Liver (tissue), 9 donors: ENCODE data around the gene SLC35C1. TPM values are rescaled to one million over a fixed set of nuclear protein-coding genes. Genes with fewer than 3 reads are reported as not detected.

Experiments
- DNase-seq: peaks from one replicate; pipeline ENCODE4 v3.0.0-alpha.2; 2017; ENCODE audit warnings: low spot score
- H3K27ac ChIP-seq, 2 donors: one replicate each; pipeline ENCODE4 v1.7.0; 2013; ENCODE audit warnings: inconsistent platforms in 2 of 2, low read length in 2 of 2, control low read depth in 1 of 2, low read depth in 1 of 2, mild to moderate bottlenecking in 1 of 2
- H3K27me3 ChIP-seq, 4 donors: one replicate each; pipeline versions ENCODE4 v1.6.1 to v1.7.0; 2013; ENCODE audit warnings: low read length in 3 of 4, inconsistent platforms in 1 of 4, mild to moderate bottlenecking in 1 of 4, moderate library complexity in 1 of 4; ENCODE audit not compliant: control insufficient read depth in 4 of 4, insufficient read depth in 4 of 4
- H3K36me3 ChIP-seq, 4 donors: one replicate each; pipeline versions ENCODE4 v1.6.1 to v1.7.0; 2013; ENCODE audit warnings: low read length in 3 of 4, mild to moderate bottlenecking in 3 of 4, low read depth in 1 of 4, moderate library complexity in 1 of 4; ENCODE audit not compliant: control insufficient read depth in 4 of 4, insufficient read depth in 3 of 4
- H3K4me1 ChIP-seq, 4 donors: one replicate each; pipeline versions ENCODE4 v1.6.1 to v1.7.0; 2013; ENCODE audit warnings: low read length in 3 of 4, mild to moderate bottlenecking in 3 of 4, moderate library complexity in 1 of 4; ENCODE audit not compliant: control insufficient read depth in 4 of 4, insufficient read depth in 4 of 4
- H3K4me3 ChIP-seq, 3 donors: one replicate each; pipeline versions ENCODE4 v1.6.1 to v1.7.0; 2013; ENCODE audit warnings: low read length in 3 of 3, control low read depth in 1 of 3, low read depth in 1 of 3, mild to moderate bottlenecking in 1 of 3
- H3K9ac ChIP-seq, 2 donors: one replicate each; pipeline ENCODE4 v1.7.0; 2013; ENCODE audit warnings: low read length in 2 of 2, mild to moderate bottlenecking in 2 of 2, moderate library complexity in 2 of 2, control low read depth in 1 of 2, low read depth in 1 of 2
- H3K9me3 ChIP-seq, 4 donors: one replicate each; pipeline versions ENCODE4 v1.6.1 to v1.7.0; 2013; ENCODE audit warnings: low read length in 3 of 4; ENCODE audit not compliant: control insufficient read depth in 4 of 4
- EGR1 ChIP-seq, 2 donors: IDR thresholded peaks; 2 replicates each; pipeline ENCODE4 v1.6.1; 2016 to 2018; ENCODE audit warnings: antibody characterized with exemption in 2 of 2, low read depth in 2 of 2
- FOXA1 ChIP-seq: IDR thresholded peaks from 2 replicates; pipeline ENCODE4 v1.6.1; 2016; ENCODE audit warnings: antibody characterized with exemption
- FOXA2 ChIP-seq: IDR thresholded peaks from 2 replicates; pipeline ENCODE4 v1.6.1; 2016; ENCODE audit warnings: antibody characterized with exemption
- GABPA ChIP-seq, 2 donors: IDR thresholded peaks in 1 of 2; conservative IDR thresholded peaks in 1 of 2; 2 replicates each; pipeline ENCODE4 v1.6.1; 2016; ENCODE audit warnings: antibody characterized with exemption in 2 of 2, mild to moderate bottlenecking in 1 of 2, moderate library complexity in 1 of 2
- HNF4A ChIP-seq, 2 donors: conservative IDR thresholded peaks; 2 replicates each; pipeline ENCODE4 v1.6.1; 2016; ENCODE audit warnings: antibody characterized with exemption in 2 of 2, mild to moderate bottlenecking in 2 of 2
- JUND ChIP-seq, 2 donors: IDR thresholded peaks; 2 replicates each; pipeline ENCODE4 v1.6.1; 2016; ENCODE audit warnings: antibody characterized with exemption in 2 of 2
- MAX ChIP-seq: IDR thresholded peaks from 2 replicates; pipeline ENCODE4 v1.6.1; 2016; ENCODE audit warnings: antibody characterized with exemption
- NR2F2 ChIP-seq: IDR thresholded peaks from 2 replicates; pipeline ENCODE4 v1.6.1; 2016; ENCODE audit warnings: antibody characterized with exemption
- RAD21 ChIP-seq, 2 donors: IDR thresholded peaks; 2 replicates each; pipeline ENCODE4 v1.6.1; 2016; ENCODE audit warnings: antibody characterized with exemption in 2 of 2, mild to moderate bottlenecking in 2 of 2
- RXRA ChIP-seq, 2 donors: IDR thresholded peaks; 2 replicates each; pipeline ENCODE4 v1.6.1; 2017 to 2018; ENCODE audit warnings: antibody characterized with exemption in 2 of 2, mild to moderate bottlenecking in 1 of 2
- SP1 ChIP-seq: IDR thresholded peaks from 2 replicates; pipeline ENCODE4 v1.6.1; 2018; ENCODE audit warnings: antibody characterized with exemption, mild to moderate bottlenecking
- TAF1 ChIP-seq: conservative IDR thresholded peaks from 2 replicates; pipeline ENCODE4 v1.6.1; 2016; ENCODE audit warnings: antibody characterized with exemption, mild to moderate bottlenecking
- YY1 ChIP-seq: IDR thresholded peaks from 2 replicates; pipeline ENCODE4 v1.6.1; 2016; ENCODE audit warnings: antibody characterized with exemption, mild to moderate bottlenecking
- ZBTB33 ChIP-seq: IDR thresholded peaks from 2 replicates; pipeline ENCODE4 v1.6.1; 2016; ENCODE audit warnings: antibody characterized with exemption
- WGBS: extraction: QIAGEN DNeasy Blood & Tissue Kit; methylation state at CpG from one replicate; pipeline ENCODE4 v1.1.7; 2013; 5-methylcytosine and 5-hydroxymethylcytosine counted together
- polyA plus RNA-seq, 2 donors: library from polyadenylated mRNA; stranded (reverse) in 1 of 2; unstranded in 1 of 2; fragments of 200-250 nt in 1 of 2; fragments of >200 nt in 1 of 2; fragmentation: Nextera tagmentation in 1 of 2; extraction: Ambion mirVana in 1 of 2; gene quantifications; one replicate each; pipeline versions ENCODE4 v1.2.1 to v1.2.3, GENCODE V29; 2013 to 2015
- total RNA-seq, 2 donors: library from RNA; depleted of rRNA; stranded (reverse); fragments of >200 nt; gene quantifications; one replicate each; pipeline ENCODE4 v1.2.3, GENCODE V29; 2014
- TF ChIP-seq, protein P1 (sequence below): fragments of 150-350 bp; IDR thresholded peaks from 2 replicates; pipeline ENCODE4 v1.5.1; 2017; ENCODE audit warnings: improper control_type of control experiment, low read depth, low read length; ENCODE audit not compliant: missing input control
- TF ChIP-seq, protein P2 (sequence below): IDR thresholded peaks from 2 replicates; pipeline ENCODE4 v1.6.1; 2016; ENCODE audit warnings: antibody characterized with exemption, mild to moderate bottlenecking
- donor health status: healthy.
- donor health status: healthy.
- donor health status: healthy.
- donor health status: healthy.
- donor health status: healthy.

SLC35C1 gene
- total and polyA plus RNA-seq, 4 donors = 2.5 to 82.0 (median 46.1) TPM

- no peak for TF ChIP-seq ZBTB33
- TF ChIP-seq YY1 = no peak
- no peak for TF ChIP-seq HNF4A (conservative IDR thresholded peaks at IDR 0.05)
- no peak for TF ChIP-seq JUND (IDR thresholded peaks at IDR 0.05)
- TF ChIP-seq FOXA1 = no peak
- no peak for TF ChIP-seq EGR1 (IDR thresholded peaks at IDR 0.05; ENCODE audit: low read depth in 2 of 2)
Measured at GRCh38 chr11:45769960-45770359, 35.0 kb upstream of the SLC35C1 start (continued).

- TF ChIP-seq RXRA (IDR thresholded peaks at IDR 0.05) (peak in 1 of 2 donors; percentile 30), MAX (no peak), NR2F2 (peak; percentile 46), RAD21 (IDR thresholded peaks at IDR 0.05) (peak; percentile 72 to 88), SP1 (no peak)
- TF ChIP-seq, protein P1, sequence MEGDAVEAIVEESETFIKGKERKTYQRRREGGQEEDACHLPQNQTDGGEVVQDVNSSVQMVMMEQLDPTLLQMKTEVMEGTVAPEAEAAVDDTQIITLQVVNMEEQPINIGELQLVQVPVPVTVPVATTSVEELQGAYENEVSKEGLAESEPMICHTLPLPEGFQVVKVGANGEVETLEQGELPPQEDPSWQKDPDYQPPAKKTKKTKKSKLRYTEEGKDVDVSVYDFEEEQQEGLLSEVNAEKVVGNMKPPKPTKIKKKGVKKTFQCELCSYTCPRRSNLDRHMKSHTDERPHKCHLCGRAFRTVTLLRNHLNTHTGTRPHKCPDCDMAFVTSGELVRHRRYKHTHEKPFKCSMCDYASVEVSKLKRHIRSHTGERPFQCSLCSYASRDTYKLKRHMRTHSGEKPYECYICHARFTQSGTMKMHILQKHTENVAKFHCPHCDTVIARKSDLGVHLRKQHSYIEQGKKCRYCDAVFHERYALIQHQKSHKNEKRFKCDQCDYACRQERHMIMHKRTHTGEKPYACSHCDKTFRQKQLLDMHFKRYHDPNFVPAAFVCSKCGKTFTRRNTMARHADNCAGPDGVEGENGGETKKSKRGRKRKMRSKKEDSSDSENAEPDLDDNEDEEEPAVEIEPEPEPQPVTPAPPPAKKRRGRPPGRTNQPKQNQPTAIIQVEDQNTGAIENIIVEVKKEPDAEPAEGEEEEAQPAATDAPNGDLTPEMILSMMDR = peak; percentile 92
Measured at GRCh38 chr11:45771193-45771565, 33.8 kb upstream of the SLC35C1 start.

DNA sequence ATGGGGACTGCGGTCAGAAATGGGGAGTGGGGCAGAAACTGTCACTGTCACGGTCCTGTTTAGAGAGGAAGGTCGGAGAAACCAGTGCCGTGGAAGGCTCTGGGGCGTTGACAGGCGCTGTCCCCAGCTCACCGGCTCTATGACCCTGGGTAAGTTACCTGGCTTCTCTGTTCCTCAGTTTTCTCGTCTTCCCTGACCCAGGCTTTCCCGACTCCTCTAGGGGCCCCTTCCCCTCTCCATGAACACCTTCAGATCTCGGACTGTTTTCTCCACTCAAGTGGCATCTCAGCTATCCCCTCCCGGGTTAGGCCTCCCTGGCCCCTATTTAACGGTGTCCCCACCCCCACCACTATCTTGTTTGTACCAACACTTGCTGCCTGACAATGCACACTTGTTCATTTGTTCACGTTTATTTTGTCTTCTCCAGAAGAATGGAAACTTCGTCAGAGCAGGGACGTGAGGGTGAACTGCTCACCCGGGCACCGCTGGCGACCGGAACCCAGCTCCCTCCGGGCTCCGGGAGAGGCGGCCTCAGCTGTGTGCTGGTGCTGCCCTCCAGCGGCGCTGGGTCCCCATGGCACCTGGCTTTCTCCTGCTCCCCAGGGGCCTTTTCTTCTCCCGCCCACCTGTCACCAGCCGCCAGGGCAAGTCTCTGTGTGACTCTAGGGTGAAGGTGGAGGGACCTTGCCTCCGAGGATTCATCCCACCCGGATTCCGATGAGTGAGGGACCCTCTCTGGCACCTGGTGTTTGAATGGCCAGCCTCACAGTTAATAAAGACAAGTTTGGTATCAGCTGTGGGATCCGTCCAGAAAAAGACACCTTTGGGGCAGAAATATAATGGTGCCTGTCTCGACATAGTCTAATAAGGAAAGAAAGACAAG, 33.1 kb upstream of the SLC35C1 start:
- TF ChIP-seq RAD21 (IDR thresholded peaks at IDR 0.05) = peak; percentile 87 to 90
- TF ChIP-seq GABPA (IDR thresholded peaks at IDR 0.05 in 1 of 2, conservative IDR thresholded peaks at IDR 0.05 in 1 of 2) = peak in 1 of 2 donors; percentile 26
- no peak for TF ChIP-seq FOXA2
- TF ChIP-seq TAF1 = peak; percentile 33
- TF ChIP-seq MAX = no peak
- peak; percentile 43 for TF ChIP-seq YY1
- TF ChIP-seq, protein P1 = peak; percentile 95
- TF ChIP-seq, protein P2, sequence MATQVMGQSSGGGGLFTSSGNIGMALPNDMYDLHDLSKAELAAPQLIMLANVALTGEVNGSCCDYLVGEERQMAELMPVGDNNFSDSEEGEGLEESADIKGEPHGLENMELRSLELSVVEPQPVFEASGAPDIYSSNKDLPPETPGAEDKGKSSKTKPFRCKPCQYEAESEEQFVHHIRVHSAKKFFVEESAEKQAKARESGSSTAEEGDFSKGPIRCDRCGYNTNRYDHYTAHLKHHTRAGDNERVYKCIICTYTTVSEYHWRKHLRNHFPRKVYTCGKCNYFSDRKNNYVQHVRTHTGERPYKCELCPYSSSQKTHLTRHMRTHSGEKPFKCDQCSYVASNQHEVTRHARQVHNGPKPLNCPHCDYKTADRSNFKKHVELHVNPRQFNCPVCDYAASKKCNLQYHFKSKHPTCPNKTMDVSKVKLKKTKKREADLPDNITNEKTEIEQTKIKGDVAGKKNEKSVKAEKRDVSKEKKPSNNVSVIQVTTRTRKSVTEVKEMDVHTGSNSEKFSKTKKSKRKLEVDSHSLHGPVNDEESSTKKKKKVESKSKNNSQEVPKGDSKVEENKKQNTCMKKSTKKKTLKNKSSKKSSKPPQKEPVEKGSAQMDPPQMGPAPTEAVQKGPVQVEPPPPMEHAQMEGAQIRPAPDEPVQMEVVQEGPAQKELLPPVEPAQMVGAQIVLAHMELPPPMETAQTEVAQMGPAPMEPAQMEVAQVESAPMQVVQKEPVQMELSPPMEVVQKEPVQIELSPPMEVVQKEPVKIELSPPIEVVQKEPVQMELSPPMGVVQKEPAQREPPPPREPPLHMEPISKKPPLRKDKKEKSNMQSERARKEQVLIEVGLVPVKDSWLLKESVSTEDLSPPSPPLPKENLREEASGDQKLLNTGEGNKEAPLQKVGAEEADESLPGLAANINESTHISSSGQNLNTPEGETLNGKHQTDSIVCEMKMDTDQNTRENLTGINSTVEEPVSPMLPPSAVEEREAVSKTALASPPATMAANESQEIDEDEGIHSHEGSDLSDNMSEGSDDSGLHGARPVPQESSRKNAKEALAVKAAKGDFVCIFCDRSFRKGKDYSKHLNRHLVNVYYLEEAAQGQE = peak; percentile 18
- no peak for TF ChIP-seq RXRA (IDR thresholded peaks at IDR 0.05)
- Histone ChIP-seq H3K4me3 (peak overlapping the region; percentile 46 to 83 (median 58)), H3K4me1 (peaks cover 2 to 18% (median 13%) of the 10 kb centered on the region in 4 donors), H3K27me3 (no peaks in the 10 kb centered on the region), H3K36me3 (no peaks in the 10 kb centered on the region), H3K9ac (peak overlapping the region; percentile 13 to 64), H3K9me3 (no peaks in the 10 kb centered on the region), H3K27ac (peak overlapping the region; percentile 59 to 73)
- peak; percentile 80 for DNase-seq
- 2% methylated on average over 31 of the region's 31 CpGs for WGBS

More at GRCh38 chr11:45771193-45771565, 33.8 kb upstream of the SLC35C1 start:
- 3% methylated on average over 18 of the region's 18 CpGs for WGBS
- H3K4me1 ChIP-seq = peaks cover 0 to 16% (median 12%) of the 10 kb centered on the region in 4 donors
- no peaks in the 10 kb centered on the region for H3K9me3 ChIP-seq
- H3K4me3 ChIP-seq = peak overlapping the region; percentile 46 to 83 (median 58)
- H3K27ac ChIP-seq = peak overlapping the region; percentile 59 to 73
- H3K27me3 ChIP-seq = no peaks in the 10 kb centered on the region
- H3K9ac ChIP-seq = peak overlapping the region; percentile 13 to 64
- DNase-seq = peak; percentile 74
- no peaks in the 10 kb centered on the region for H3K36me3 ChIP-seq
